ENCODE results near the gene TTC32. TPM values are rescaled to one million over a fixed set of nuclear protein-coding genes. Genes with fewer than 3 reads are reported as not detected.
A peak's percentile ranks its signal among the peaks of the same experiment; 100 is the strongest.
"Not testable (repeated sequence)": the region's sequence is repeated elsewhere in the genome, so short reads cannot be mapped to it uniquely, and the experiment has no call there.

Gene TTC32
- 15.3 TPM for total RNA-seq

DNA sequence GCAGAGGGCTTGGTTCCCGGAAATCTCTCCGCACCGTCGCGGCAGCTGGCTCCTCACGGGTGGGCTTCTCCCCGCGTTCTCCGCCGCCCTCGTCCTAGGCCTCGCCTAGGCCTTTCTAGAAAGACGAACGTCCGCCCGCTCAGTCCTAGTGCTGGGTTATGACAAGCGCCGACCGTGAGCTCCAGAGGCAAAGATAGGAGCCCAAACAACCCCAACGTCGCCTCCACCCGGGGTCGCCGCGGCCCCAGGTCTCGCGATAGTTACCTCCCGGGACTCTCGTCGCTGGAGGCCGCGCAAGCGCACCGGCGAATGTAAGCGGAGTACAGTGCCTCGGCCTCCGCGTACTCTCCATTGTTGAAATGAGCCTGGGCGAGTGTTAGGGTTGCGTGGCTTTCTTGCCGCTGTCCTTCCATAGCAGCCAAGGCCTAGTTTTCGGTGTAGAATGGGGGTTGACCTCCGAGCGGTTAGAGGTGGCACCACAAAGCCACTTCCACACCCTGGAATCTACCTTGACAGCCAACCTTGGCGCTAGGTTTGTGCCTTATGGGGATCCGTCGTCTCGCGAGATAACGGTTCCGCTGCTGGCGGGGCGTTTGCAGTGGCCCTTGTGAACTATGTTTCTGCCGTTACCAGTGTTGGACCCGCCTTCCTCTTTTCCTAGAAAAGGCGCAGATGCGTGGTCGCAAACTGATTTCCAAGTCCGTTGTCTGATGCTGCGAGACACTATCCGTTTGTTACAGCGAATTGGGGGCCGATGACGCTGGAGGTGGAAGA lies at the start of gene TTC32:
Gene TTC32 (minus strand): TSS at position 542 of the 774 bp plus-strand sequence. CDS start 129 bp downstream, at position 413.
- DNase-seq = peak; percentile 98

DNA sequence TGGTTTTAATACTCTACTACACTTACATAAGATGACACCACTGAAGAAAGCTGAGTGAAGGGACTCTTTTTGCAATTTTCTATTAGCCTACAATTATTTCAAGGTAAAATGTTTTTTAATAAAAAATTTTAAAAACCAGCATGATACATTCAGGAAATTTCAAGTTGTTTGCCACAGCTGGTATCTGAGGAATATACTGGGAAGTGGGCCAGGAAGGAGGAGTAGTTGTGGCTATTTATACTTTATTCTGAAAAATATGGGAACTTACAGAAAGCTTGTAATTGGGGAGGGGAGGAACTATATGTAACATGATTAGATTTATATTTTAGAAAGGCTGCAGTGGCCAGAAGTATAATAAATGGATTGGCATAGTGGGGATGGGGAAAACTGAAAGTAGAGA lies 47.3 kb upstream of the TTC32 start:
- peak; percentile 40 for DNase-seq

DNA sequence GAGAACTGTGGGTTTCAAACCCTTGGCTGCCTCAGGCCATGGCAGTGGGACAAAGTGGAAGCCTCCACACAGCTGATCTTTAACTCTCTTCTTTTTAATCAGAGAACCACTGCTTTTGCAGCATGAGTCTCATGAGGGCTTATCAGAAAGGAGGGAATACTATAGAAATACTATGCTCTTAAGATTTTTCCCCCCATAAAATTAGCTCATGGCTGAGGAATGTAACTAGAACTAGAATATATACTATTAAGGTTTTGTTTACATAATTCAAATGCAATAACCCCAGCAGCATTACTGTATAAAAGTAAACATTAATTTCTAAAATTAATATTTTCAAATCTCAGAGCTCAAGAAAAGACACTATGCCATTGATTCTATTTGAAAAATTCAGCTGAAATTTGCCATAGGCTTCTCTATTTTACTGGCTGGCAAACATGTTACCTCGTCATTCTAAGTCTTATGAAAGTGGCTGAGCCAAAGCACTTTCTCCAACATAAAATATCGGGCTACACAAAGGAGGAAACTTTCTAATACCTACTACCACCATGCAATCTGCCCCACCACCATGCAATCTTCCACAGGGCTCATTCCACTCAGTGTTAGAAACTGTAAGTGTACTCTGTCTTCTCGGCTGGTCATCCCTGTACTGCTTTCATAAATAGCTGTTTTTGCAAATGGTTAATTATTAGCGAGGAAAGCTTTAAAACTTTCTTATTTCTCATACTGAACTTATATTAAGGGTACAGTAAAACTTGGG lies 45.6 kb upstream of the TTC32 start:
- no peak for DNase-seq

DNA sequence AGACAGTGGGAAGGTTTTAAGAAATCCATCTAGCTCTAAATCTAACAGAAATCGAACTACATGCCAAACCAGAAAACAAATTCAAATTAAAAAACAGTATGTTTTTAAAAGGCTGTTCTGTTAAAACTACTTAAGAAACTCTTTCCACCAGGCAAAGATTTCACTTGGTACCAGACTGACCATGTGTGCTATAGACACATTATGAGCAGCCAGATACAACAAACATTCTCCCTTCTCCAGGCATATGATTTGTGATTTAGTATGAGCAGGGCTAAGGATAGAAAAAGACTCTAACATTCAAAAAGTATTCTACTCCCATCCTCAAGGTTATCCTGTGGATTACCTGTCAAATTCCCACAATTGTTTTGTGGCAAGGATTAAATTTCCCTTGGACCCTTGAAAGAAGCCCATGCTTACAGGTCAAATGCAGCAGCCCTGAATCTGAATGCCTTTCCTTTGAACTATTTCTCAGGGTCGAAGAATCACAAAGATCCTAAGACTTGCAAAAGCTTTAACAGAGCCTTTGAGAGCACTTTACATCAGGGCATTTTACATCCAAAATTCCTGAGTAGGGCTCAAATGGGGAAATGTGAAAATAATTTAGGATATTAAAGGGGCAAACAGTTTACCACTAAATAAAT lies 42.5 kb upstream of the TTC32 start:
- no peak for DNase-seq

DNA sequence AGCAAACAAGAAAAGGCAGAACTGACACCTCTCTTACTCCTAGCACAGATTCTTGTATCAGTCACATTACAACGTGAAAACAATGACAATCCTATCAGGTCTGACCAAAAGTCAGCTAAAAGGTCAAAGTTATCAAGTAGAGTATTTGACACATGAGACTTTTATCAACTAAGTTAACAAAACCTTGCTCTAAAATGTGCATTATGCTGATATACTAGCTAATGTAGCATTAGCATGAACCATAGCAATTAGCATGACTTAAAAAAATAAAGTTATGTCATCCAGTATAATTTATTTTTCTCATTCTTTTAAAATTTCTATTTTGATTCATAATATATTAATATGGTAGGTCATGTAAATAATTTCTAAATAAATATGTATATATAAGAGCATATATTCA lies 41.4 kb upstream of the TTC32 start:
- no peak for DNase-seq

DNA sequence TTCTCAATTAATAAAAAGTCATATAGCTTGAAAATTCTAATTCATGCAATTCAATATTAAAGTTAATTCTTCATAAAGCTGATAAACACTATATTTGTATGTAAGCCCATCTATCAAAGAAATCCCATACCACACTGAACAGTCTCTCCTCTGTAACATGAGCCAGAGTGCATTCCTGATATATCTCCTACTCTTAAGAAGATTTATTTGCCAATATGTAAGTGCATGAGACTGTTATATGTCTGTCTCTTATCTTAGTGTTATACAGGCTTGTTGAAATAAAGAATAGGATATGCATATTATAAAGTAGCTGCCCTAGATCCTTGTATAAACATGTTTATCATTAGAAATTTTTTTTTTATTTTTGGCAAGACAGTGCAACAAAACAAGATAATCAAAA lies 40.4 kb upstream of the TTC32 start:
- no peak for DNase-seq

DNA sequence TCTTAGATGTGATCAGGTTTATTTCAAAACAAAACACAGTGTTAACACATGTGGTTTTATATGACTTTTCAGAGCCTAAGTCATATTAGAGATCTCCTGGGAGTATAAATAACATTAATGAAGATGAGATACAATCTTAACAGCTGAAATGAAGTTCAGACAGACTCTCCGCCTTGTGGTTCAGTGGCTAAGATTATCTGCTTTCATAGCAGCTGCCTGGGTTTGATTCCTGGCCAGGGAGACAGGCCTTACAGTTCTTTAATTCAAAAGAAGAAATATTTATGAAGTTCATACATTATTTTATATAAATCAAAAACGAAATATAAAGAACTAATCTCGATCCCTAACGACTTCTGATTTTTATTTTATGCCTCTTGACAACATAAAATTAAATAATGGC lies 35.2 kb upstream of the TTC32 start:
- peak; percentile 5 for DNase-seq

DNA sequence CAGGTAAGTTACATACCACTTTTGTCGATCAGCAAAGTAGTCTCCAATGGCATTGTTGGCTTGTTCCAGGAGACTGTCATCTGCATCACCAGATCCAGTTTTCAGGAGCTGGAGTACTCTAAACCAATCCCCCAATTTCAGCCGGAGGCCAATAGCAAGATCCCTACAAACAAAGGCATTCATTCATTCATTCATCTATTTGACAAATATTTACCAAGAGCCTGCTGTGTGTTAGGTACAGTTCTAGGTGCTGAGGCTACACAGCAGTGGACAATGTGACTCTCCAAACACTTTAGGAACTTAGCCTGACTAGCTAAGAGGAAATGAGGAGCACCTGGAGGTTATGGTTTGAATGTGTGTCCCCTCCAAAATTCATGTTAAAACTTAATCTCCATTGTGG lies 34.4 kb upstream of the TTC32 start:
- DNase-seq = no peak

DNA sequence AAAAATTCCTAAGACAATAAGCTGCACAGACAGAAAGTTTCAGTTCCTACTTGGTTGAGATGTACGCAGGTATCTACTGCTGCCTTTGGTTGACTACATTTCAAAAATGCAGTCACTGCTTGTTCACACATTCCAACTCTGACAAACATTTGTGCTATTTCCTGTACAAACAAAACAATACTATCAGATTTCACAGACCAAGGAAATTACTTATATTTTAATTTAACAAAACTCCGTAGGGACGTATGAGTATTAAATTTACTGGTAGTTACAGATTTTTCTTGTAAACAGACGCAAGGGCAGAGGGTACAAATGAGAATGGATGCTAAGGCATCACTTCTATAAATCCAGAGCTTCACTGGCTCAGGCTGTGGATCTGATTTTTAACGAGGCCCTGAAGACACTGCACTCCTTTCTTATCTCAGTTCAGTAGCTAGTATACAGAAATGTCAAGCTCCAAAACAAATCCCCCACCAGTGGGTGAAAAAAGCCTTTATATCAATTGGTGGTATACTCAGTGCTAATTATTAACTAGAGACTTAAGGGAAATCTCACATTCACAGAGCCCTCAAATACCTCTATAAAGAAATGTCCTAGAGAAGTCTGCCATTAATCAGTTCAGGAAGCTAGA lies 31.7 kb upstream of the TTC32 start:
- DNase-seq = peak; percentile 3

DNA sequence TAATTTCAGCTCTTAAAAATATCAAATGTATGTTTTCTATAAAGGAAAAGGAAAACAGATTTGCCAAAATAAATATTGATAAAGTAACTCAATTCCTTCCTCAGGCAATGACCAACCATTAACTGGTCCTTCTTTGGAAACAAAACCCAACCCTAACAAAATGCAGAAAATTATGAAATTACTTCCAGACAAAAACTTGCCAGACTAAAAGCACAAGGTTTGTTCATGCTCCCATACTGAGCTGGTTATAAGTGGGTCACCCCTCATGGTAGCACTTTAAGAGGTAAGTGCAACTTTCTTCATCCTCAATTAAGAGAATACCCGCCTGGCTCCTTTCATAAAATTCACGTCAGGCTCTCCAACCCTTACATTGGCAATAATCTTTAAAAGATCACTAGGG lies 31.1 kb upstream of the TTC32 start:
- DNase-seq = no peak

DNA sequence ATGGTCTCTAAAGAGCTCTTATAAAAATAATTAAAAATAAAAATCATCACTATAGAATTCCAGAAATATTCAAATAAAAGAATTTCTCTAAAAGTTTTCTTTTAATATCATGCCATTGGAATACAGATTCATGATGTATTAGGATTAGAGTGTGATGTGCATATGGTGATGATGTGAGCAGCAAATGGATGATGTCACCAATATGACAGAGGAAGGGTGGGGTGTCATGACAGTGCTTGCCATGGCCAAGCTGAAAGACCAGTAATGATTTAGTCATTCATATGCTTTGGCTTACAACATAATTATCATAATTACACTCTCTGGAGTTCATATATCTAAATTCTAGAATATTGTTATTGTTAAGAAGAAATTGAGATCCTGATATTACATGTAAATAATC lies 27.4 kb upstream of the TTC32 start:
- DNase-seq = no peak

DNA sequence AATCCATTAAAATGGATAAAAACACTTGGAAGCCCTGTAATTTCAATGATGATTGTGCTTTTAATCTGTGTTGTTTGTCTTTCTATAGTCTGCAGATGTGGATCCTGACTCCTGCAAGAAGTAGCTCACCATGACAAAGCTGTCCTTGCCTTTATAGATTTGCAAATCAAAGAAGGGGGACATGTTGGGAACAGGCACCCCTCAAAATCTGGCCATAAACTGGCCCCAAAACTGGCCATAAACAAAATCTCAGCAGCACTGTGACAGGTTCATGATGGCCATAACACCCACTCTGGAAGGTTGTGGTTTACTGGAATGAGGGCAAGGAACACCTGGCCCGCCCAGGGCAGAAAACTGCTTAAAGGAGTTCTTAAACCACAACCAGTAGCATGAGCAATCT lies 26.0 kb upstream of the TTC32 start:
- not testable (repeated sequence) for DNase-seq

DNA sequence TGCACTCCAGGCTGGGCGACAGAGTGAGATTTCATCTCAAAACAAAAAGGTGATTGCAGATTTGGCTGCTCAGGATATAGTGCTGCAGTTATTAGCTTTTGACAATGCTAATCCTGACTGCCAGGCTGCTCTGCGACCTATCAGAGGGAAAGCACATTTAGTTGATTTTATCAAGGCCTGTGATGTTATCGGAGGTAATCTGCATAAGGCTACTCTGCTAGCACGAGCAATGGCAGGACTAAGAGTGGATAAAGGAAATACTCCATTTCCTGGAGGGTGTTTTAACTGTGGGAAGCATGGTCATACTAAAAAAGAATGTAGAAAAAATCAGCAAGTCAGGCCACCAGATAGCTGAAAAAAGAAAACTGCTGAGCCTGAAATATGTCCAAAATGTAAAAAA lies 22.7 kb upstream of the TTC32 start:
- not testable (repeated sequence) for DNase-seq

DNA sequence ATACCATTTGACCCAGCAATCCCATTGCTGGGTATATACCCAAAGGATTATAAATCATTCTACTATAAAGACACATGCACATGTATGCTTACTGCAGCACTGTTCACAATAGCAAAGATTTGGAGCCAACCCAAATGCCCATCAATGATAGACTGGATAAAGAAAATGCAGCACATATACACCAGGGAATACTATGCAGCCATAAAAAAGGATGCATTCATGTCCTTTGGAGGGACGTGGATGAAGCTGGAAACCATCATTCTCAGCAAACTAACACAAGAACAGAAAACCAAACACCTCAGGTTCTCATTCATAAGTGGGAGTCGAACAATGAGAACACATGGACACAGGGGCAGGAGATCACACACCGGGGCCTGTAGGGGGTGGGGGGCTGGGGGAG lies 20.4 kb upstream of the TTC32 start:
- not testable (repeated sequence) for DNase-seq

DNA sequence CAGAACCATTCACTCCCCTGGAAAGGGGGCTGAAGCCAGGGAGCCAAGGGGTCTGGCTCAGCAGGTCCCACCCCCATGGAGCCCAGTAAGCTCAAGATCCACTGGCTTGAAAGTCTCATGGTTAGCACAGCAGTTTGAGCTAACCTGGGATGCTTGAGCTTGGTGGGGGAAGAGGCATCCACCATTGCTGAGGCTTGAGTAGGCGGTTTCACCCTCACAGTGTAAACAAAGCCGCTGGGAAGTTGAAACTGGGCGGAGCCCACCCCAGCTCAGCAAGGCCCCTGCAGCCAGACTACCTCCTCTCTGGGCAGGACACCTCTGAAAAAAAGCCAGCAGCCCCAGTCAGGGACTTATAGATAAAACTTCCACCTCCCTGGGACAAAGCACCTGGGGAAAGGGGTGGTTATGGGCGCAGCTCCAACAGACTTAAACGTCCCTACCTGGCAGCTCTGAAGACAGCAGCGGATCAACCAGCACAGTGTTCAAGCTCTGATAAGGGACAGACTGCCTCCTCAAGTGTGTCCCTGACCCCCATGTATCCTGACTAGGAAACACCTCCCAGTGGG lies 14.7 kb upstream of the TTC32 start:
- DNase-seq = no peak

DNA sequence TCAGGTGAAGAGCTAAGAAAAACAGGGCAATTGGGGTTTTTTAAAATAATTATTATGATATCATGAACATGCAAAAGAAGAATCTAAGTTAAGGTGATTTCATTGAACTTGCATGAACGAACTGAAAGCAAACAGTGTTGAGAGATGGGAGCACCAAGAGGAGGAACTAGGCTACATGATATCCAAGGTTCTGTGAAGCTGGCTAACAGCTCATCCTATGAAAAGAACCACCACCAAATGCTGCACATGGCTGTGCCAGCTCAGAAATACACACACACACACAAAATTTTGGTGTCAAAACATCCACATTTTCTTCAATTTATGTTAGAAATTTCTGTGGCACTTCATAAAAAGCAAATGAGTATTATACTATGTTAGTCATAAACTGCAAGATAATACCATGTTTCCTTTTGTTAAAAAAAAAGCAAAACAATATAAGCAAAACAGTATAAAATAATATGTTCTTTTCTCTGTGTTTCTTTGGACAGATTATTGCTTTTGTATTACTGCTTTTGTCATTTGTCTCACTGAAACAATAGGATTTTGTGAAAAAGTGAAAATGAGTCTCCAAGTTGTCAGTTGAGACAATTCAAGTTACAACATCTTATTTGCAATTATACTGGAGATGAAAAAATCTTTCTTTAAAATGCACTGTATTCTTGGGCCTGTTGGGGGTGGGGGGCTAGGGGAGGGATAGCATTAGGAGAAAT lies 12.6 kb upstream of the TTC32 start:
- DNase-seq = no peak

DNA sequence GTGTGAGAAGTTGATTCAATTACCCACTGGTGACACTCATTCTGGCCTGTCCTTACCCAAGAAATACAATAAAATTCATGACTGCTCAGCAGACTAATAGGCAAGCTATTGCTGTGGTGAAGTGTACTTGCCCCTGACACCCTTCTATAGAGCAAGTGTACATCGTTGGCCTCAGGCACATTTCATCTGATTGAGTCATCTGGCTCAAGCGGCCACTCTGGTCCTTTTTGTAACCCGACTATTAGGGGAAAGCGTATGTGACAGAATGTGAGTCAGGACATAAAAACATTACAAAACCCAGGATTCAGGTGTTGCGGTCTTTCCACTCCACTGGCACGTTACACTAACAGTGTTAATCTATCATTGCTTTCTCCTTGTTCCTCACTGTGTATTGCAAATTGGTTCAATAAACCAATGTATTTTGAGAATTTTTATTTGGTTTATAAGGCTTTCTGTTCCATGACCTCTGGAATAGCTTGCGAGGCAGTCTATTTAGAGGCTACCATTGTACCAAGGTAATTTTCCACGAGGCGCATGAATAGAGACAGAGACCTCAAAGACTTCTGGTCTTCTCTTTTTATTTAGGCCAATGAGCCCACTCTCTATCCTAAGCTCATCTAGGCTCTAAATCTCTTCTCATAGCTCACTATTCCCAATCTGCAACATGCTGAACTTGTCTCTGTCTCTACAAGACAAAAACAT lies 10.2 kb upstream of the TTC32 start:
- no peak for DNase-seq

DNA sequence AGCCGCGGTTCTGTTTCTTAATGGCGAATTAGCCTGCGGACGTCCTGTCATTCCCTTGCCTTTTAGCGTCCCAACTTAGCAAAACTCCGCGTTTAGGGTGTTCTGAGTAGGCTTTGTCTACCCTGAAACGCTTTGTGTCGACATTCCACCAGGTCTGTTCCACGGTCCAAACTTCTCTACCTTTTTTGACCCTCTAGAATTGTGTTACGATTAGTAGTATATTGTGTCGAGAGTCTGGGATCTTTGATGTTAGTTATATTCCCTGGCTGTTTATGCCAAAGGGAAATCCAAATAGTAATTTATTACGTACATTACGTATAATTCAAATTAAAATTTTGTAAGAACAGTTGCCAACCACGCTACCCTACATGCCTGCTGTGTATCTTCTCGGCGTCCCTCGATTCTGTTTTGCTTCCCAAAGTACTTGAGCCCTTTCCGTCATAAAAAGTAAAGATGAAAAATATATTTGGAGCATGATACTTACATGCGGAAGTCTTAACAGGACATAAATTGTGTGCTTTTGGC lies 495 bp upstream of the TTC32 start:
- peak; percentile 61 for DNase-seq

DNA sequence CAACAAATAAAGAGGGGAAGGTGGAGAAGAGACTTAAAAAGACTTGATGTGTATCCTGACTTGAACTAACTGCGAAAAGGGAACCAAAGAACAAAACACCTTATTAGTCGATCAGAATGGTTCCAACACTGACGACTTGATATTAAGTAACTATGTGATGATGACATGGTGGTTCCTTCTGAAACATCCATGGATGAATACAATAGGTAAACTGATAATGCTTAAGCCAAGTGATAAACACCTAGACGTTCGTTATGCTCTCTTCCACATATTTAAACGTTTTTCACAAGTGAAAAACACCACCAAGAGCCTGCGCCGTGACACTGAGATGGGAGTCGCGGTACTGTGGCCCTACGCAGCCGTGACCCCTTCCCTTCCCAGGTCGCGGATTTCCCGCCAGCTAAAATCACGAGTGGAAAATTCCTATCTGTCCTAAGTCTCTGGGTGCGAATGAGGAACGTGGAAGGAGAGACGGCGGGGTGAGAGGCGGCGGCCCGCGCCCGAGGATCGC lies 797 bp downstream of the TTC32 start:
- DNase-seq = no peak

All from tongue (tissue), 2 donors.